H9 (cell line): ENCODE measurements around the gene ANTXRL. TPM values are rescaled to one million over a fixed set of nuclear protein-coding genes. Genes with fewer than 3 reads are reported as not detected.

Experiments
- DNase-seq: peaks from one replicate; pipeline ENCODE4 v3.0.0-alpha.2; 2017
- H2AFZ ChIP-seq: one replicate; pipeline ENCODE4 v1.6.1; 2013; ENCODE audit warnings: mild to moderate bottlenecking, low read length, control low read depth, moderate library complexity
- H2AK5ac ChIP-seq: 2 replicates; pipeline ENCODE4 v1.6.1; 2013; ENCODE audit warnings: low read length, control low read depth, mixed read lengths; ENCODE audit not compliant: insufficient read length
- H2BK120ac ChIP-seq: one replicate; pipeline ENCODE4 v1.6.1; 2013; ENCODE audit warnings: low read depth, mild to moderate bottlenecking, low read length, control low read depth, inconsistent platforms; ENCODE audit not compliant: poor library complexity, severe bottlenecking
- H2BK12ac ChIP-seq: 2 replicates; pipeline ENCODE4 v1.6.1; 2013; ENCODE audit warnings: low read length, control low read depth, mixed read lengths, low read depth; ENCODE audit not compliant: insufficient read length
- H2BK15ac ChIP-seq: 2 replicates; pipeline ENCODE4 v1.6.1; 2013; ENCODE audit warnings: low read depth, low read length, control low read depth
- H2BK20ac ChIP-seq: one replicate; pipeline ENCODE4 v1.6.1; 2013; ENCODE audit warnings: low read depth, mild to moderate bottlenecking, low read length, control low read depth, inconsistent platforms; ENCODE audit not compliant: poor library complexity, severe bottlenecking
- H2BK5ac ChIP-seq: 2 replicates; pipeline ENCODE4 v1.6.1; 2013; ENCODE audit warnings: low read length, control low read depth, mixed read lengths; ENCODE audit not compliant: insufficient read length
- H3K14ac ChIP-seq: 2 replicates; pipeline ENCODE4 v1.6.1; 2013; ENCODE audit warnings: low read length, control low read depth; ENCODE audit not compliant: insufficient read depth
- H3K18ac ChIP-seq: 2 replicates; pipeline ENCODE4 v1.6.1; 2013; ENCODE audit warnings: low read depth, mild to moderate bottlenecking, mixed read lengths, low read length, control low read depth; ENCODE audit not compliant: insufficient read length
- H3K23ac ChIP-seq: 2 replicates; pipeline ENCODE4 v1.6.1; 2013; ENCODE audit warnings: low read length, control low read depth, mixed read lengths, low read depth; ENCODE audit not compliant: insufficient read length
- H3K23me2 ChIP-seq: 2 replicates; pipeline ENCODE4 v1.6.1; 2013; ENCODE audit warnings: low read depth, mild to moderate bottlenecking, mixed read lengths, low read length, control low read depth; ENCODE audit not compliant: insufficient read length, poor library complexity, severe bottlenecking
- H3K27ac ChIP-seq: 2 replicates; pipeline ENCODE4 v1.5.1; 2013; ENCODE audit warnings: low read length, control low read depth, mixed read lengths, low read depth; ENCODE audit not compliant: insufficient read length
- H3K27me3 ChIP-seq: 2 replicates; pipeline ENCODE4 v1.6.1; 2013; ENCODE audit warnings: low read length, control low read depth, inconsistent platforms; ENCODE audit not compliant: insufficient read depth
- H3K4ac ChIP-seq: 2 replicates; pipeline ENCODE4 v1.6.1; 2013; ENCODE audit warnings: low read depth, mild to moderate bottlenecking, control low read depth, inconsistent platforms, low read length, moderate library complexity
- H3K4me1 ChIP-seq: 2 replicates; pipeline ENCODE4 v1.6.1; 2013; ENCODE audit warnings: low read length, control low read depth, inconsistent platforms; ENCODE audit not compliant: insufficient read depth
- H3K4me2 ChIP-seq: 2 replicates; pipeline ENCODE4 v1.6.1; 2013; ENCODE audit warnings: low read length, control low read depth, mixed read lengths; ENCODE audit not compliant: insufficient read length, insufficient read depth
- H3K56ac ChIP-seq: 2 replicates; pipeline ENCODE4 v1.6.1; 2013; ENCODE audit warnings: low read depth, mild to moderate bottlenecking, mixed read lengths, low read length, control low read depth; ENCODE audit not compliant: insufficient read length
- H3K79me1 ChIP-seq: 2 replicates; pipeline ENCODE4 v1.6.1; 2013; ENCODE audit warnings: low read depth, mild to moderate bottlenecking, moderate library complexity, low read length, control low read depth, inconsistent platforms; ENCODE audit not compliant: insufficient read depth, poor library complexity, severe bottlenecking
- H3K79me2 ChIP-seq: 2 replicates; pipeline ENCODE4 v1.6.1; 2013; ENCODE audit warnings: low read length, control low read depth, inconsistent platforms; ENCODE audit not compliant: insufficient read depth
- H3K9ac ChIP-seq: 2 replicates; pipeline ENCODE4 v1.6.1; 2013; ENCODE audit warnings: low read length, control low read depth, mixed read lengths; ENCODE audit not compliant: insufficient read length; ENCODE audit errors: extremely low read depth
- H3K9me3 ChIP-seq: one replicate; pipeline ENCODE4 v1.6.1; 2013; ENCODE audit warnings: low read depth, low read length, inconsistent platforms; ENCODE audit not compliant: control insufficient read depth
- H3T11ph ChIP-seq: one replicate; pipeline ENCODE4 v1.6.1; 2013; ENCODE audit warnings: mild to moderate bottlenecking, low read length, control low read depth, inconsistent platforms
- H4K20me1 ChIP-seq: one replicate; pipeline ENCODE4 v1.6.1; 2013; ENCODE audit not compliant: control insufficient read depth, insufficient read length, insufficient read depth
- H4K5ac ChIP-seq: 2 replicates; pipeline ENCODE4 v1.6.1; 2013; ENCODE audit warnings: low read depth, mild to moderate bottlenecking, mixed read lengths, low read length, control low read depth; ENCODE audit not compliant: insufficient read length
- H4K8ac ChIP-seq: replicated peaks from 2 replicates; pipeline ENCODE4 v1.6.1; 2013; ENCODE audit warnings: low read length, control low read depth, mixed read lengths, low read depth; ENCODE audit not compliant: insufficient read length
- H4K91ac ChIP-seq: 2 replicates; pipeline ENCODE4 v1.6.1; 2013; ENCODE audit warnings: low read depth, mild to moderate bottlenecking, moderate library complexity, mixed read lengths, low read length, control low read depth; ENCODE audit not compliant: insufficient read length
- H3K27ac Mint-ChIP-seq, 3 experiments: 2 replicates in 2 of 3; 3 replicates in 1 of 3; pipeline ENCODE4 v1.8.0; 2020 to 2021; ENCODE audit warnings: mixed read lengths in 3 of 3, mild to moderate bottlenecking in 1 of 3, moderate library complexity in 1 of 3
- H3K27me3 Mint-ChIP-seq: 2 replicates; pipeline ENCODE4 v1.8.0; 2021; ENCODE audit warnings: low read depth, mild to moderate bottlenecking, moderate library complexity, mixed read lengths
- H3K36me3 Mint-ChIP-seq, 3 experiments: 2 replicates in 2 of 3; 3 replicates in 1 of 3; pipeline ENCODE4 v1.8.0; 2020 to 2021; ENCODE audit warnings: low read depth in 3 of 3, mixed read lengths in 3 of 3; ENCODE audit not compliant: insufficient read depth in 1 of 3
- H3K4me1 Mint-ChIP-seq, 2 experiments: 2 replicates each; pipeline ENCODE4 v1.8.0; 2020; ENCODE audit warnings: mixed read lengths in 2 of 2
- H3K4me3 Mint-ChIP-seq, 2 experiments: 2 replicates in 1 of 2; 3 replicates in 1 of 2; pipeline ENCODE4 v1.8.0; 2020 to 2021; ENCODE audit warnings: mild to moderate bottlenecking in 2 of 2, mixed read lengths in 2 of 2, moderate library complexity in 1 of 2
- H3K9me3 Mint-ChIP-seq, 2 experiments: 2 replicates in 1 of 2; 3 replicates in 1 of 2; pipeline ENCODE4 v1.8.0; 2020; ENCODE audit warnings: mild to moderate bottlenecking in 2 of 2, mixed read lengths in 2 of 2, moderate library complexity in 1 of 2
- CTCF ChIP-seq: fragments of 200-600 bp; sonication (generic); conservative IDR thresholded peaks from 3 replicates; pipeline ENCODE4 v1.8.0; 2021; ENCODE audit warnings: antibody characterized with exemption, mild to moderate bottlenecking
- WGBS: extraction: QIAGEN DNeasy Blood & Tissue Kit; methylation state at CpG from one replicate; pipeline ENCODE4 v1.1.7; 2013; ENCODE audit warnings: missing lambda C conversion rate, low lambda C conversion rate, mixed read lengths; ENCODE audit not compliant: insufficient read length; ENCODE audit errors: extremely low coverage; 5-methylcytosine and 5-hydroxymethylcytosine counted together
- total RNA-seq: library from RNA; stranded (reverse); gene quantifications from 2 replicates; pipeline ENCODE4 v1.2.1, GENCODE V29; 2021

The ANTXRL gene
- total RNA-seq, 1 experiment from 2014 or later: not detected

- no peaks in the 10 kb centered on the region; a peak in 1 of 5 replicates for H3K9me3 Mint-ChIP-seq
- Histone ChIP-seq H3K9me3 (no peaks in the 10 kb centered on the region), H3K23ac (no peak overlapping the region), H3K23me2 (no peaks in the 10 kb centered on the region), H4K20me1 (no peaks in the 10 kb centered on the region), H2BK120ac (no peak overlapping the region), H4K5ac (no peak overlapping the region), H3K18ac (no peak overlapping the region), H3K4me1 (no peaks in the 10 kb centered on the region), H3K79me2 (no peaks in the 10 kb centered on the region), H2BK5ac (no peak overlapping the region), H2BK15ac (no peak overlapping the region), H2BK20ac (no peak overlapping the region), H3T11ph (no peak overlapping the region), H4K91ac (no peak overlapping the region), H2AFZ (no peak overlapping the region), H3K79me1 (no peaks in the 10 kb centered on the region), H3K27ac (no peak overlapping the region), H3K4me2 (no peak overlapping the region), H3K27me3 (no peaks in the 10 kb centered on the region), H3K4ac (no peak overlapping the region), H4K8ac (no peak overlapping the region), H3K14ac (no peak overlapping the region), H2BK12ac (no peak overlapping the region), H3K56ac (no peak overlapping the region), H2AK5ac (no peak overlapping the region), H3K9ac (no peak overlapping the region)
- WGBS: no CpG with 5 or more reads among the region's 6 CpGs
- no peaks in the 10 kb centered on the region for H3K36me3 Mint-ChIP-seq
- no peak for DNase-seq
- no peak overlapping the region for H3K27ac Mint-ChIP-seq
- H3K4me3 Mint-ChIP-seq: no peak overlapping the region
- peaks cover 3% of the 10 kb centered on the region in 2 experiments for H3K4me1 Mint-ChIP-seq
- no peak for TF ChIP-seq CTCF
- no peaks in the 10 kb centered on the region for H3K27me3 Mint-ChIP-seq
Measured at GRCh38 chr10:46254007-46254383, 32.8 kb upstream of the ANTXRL start.
